C4-2B (cell line): ENCODE data around the gene WNT1.

Source experiments
- H3K27ac ChIP-seq: fragments of 450-650 bp; 2 replicates; pipeline ENCODE4 v1.5.1; 2017
- ZFX ChIP-seq: fragments of 450-650 bp; IDR thresholded peaks from 2 replicates; pipeline ENCODE4 v1.6.1; 2017
- TF ChIP-seq, protein P1 (sequence below): fragments of 450-650 bp; conservative IDR thresholded peaks from 2 replicates; pipeline ENCODE4 v1.5.1; 2017; ENCODE audit warnings: mild to moderate bottlenecking

Gene WNT1

GRCh38 chr12:48952691-48953090 is 25.4 kb upstream of the WNT1 start:
- no peak for TF ChIP-seq ZFX
- TF ChIP-seq, protein P1, sequence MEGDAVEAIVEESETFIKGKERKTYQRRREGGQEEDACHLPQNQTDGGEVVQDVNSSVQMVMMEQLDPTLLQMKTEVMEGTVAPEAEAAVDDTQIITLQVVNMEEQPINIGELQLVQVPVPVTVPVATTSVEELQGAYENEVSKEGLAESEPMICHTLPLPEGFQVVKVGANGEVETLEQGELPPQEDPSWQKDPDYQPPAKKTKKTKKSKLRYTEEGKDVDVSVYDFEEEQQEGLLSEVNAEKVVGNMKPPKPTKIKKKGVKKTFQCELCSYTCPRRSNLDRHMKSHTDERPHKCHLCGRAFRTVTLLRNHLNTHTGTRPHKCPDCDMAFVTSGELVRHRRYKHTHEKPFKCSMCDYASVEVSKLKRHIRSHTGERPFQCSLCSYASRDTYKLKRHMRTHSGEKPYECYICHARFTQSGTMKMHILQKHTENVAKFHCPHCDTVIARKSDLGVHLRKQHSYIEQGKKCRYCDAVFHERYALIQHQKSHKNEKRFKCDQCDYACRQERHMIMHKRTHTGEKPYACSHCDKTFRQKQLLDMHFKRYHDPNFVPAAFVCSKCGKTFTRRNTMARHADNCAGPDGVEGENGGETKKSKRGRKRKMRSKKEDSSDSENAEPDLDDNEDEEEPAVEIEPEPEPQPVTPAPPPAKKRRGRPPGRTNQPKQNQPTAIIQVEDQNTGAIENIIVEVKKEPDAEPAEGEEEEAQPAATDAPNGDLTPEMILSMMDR: no peak

DNA sequence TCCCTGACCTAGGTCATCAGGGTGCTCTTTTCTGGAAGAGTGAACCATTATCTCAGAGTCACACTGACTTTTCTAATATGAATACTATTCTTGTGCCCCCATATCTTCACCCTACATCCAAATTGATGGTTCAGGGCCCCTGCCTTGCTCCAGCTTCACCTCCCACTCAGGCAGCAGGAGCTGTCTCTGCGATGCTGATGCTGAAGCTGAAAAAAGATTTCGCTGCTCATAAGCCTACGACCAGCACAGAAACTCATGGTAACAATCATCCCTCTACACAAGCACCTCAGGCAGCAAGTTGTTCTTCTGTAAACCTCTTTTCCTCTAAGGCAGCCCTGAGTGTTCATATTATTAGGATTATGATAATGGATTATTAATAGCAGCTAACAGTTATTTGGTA is 24.1 kb upstream of the WNT1 start:
- H3K27ac ChIP-seq: no peak overlapping the region
- TF ChIP-seq ZFX: no peak
- TF ChIP-seq, protein P1: no peak

More at GRCh38 chr12:48952691-48953090, 25.4 kb upstream of the WNT1 start:
- H3K27ac ChIP-seq: no peak overlapping the region

DNA sequence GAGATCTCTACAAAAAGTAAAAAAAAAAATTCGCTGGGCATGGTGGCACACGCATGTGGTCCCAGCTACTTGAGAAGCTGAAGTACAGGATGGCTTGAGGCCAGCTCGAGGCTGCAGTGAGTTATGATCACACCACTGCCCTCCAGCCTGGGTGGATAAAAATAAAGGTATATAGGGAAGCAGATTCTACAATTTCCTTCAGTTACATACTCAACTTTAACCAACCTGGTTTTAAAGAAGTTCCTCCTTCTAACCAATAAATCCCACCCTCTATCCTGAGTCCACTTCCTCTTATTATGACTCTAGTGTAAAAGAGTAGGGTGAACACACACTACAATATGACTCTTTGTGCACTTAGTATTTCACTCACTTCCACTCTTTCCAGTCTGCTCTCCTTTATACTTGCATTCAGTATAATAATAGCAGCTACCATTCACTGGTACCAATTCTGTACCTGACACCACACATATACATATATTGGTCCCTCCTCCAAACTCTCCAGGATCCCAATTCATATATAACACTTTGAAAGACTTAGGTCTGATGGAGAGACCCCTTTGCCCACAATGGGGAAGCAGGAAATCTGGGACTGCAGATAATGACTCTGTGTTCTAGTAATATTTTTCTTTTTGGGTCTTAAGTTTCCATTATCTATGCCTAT is 23.2 kb upstream of the WNT1 start:
- TF ChIP-seq, protein P1: no peak
- TF ChIP-seq ZFX: no peak
- H3K27ac ChIP-seq: no peak overlapping the region

GRCh38 chr12:48956279-48957140 is 21.6 kb upstream of the WNT1 start:
- TF ChIP-seq ZFX: no peak
- TF ChIP-seq, protein P1: no peak
- peak overlapping the region; percentile 89 for H3K27ac ChIP-seq

DNA sequence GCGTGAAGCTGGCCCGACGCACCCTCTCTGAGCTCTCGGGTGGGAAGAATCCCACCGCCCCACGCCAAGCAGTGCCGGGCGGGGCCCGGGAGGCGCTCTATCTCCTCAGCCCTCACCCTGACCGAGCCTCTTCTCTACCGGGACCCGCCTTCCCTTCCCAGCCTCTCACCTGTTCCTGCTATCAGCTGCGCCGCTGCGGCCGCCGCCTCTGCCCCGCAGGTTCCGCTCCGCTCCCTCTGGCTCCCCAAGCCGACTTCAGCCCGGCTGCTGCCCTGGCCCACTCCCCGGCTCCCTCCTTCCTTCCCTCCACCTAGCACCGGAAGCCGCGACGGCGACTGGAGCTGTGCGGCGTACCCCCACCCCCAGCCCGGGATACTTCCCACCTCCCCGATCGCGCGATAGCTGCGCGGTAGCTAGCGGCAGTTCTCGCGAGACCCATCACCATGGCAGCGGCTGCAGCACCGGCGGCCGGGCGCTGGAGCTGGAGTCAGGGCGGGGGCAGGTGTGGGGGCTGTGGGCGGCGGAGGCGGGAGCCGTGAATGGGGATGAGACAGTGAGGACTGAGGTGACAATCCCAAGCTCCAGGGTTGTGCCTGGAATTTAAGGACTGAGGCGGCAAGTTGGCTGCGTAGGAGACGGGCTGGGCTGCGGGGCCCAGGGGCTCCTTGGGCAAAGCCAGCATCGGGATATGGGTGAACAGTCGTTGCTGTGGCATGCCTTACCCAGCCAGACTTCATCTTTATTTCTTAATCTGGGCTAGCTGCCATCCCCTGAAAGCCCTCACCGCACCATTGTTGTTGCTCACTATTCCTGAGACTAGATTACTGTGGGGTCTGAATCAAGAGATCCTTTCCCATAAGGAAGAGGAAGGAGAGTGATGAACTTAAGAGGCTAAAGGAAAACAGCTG is 20.7 kb upstream of the WNT1 start, which contains the start of gene ARF3:
ARF3 (minus strand) TSS at position 347 of the 908 bp plus-strand sequence. CDS start 16,392 bp downstream, outside the sequence.
- H3K27ac ChIP-seq: peak within 1 kb of the TSS; percentile 89
- no peak; the same call in 1 of the 2 replicates for TF ChIP-seq ZFX
- TF ChIP-seq, protein P1: no peak; the same call in 1 of the 2 replicates

- H3K27ac ChIP-seq: peak overlapping the region; percentile 89
- TF ChIP-seq, protein P1: no peak
- TF ChIP-seq ZFX: no peak
These were observed 20.1 kb upstream of the WNT1 start for GRCh38 chr12:48958049-48958388.
